Hematopoietic multipotent progenitor cell (in vitro differentiated cells): ENCODE measurements around the gene UNC45B. TPM values are rescaled to one million over a fixed set of nuclear protein-coding genes. Genes with fewer than 3 reads are reported as not detected.
"Not testable (repeated sequence)": the region's sequence is repeated elsewhere in the genome, so short reads cannot be mapped to it uniquely, and the experiment has no call there.

Experiments
- DNase-seq, 3 donors: peaks; one replicate each; pipeline ENCODE4 v3.0.0-alpha.2; 2011 to 2015; ENCODE audit warnings: low read depth in 2 of 3, low spot score in 2 of 3
- total RNA-seq: library from RNA; depleted of rRNA; stranded (reverse); fragments of >200 nt; gene quantifications from one replicate; pipeline ENCODE4 v1.2.3, GENCODE V29; 2012

The UNC45B gene
- total RNA-seq, result under 0.01 TPM

DNA sequence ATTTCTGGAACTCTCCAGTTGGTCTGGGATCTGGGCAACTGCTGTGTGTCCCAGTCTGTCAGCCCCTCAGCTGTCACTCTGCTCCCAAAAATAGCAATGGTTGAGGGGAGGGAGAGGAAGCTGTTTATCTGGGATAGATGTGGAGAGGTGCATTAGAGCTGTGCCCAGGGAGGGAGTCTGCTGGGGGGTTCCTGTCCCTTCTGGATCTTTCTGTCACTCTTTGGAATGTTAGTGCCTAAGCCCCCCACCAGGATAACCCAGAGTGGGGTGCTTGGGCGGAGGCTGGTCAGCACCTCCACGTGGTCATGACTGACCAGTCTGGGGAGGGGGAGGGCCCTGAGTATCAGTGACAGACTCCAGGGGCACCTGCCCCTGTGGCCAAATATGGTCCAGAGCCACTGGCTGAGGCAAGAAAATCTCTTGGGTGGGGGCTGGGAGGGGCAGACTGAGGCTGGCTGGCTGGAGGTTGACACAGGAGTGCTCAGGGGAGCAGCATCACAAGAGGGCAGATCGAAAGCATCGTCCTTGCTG, at the start of gene UNC45B:
TSS of gene UNC45B (plus strand) at position 443 of the 531 bp plus-strand sequence. CDS start 447 bp downstream, outside the sequence.
- no peak for DNase-seq

DNA sequence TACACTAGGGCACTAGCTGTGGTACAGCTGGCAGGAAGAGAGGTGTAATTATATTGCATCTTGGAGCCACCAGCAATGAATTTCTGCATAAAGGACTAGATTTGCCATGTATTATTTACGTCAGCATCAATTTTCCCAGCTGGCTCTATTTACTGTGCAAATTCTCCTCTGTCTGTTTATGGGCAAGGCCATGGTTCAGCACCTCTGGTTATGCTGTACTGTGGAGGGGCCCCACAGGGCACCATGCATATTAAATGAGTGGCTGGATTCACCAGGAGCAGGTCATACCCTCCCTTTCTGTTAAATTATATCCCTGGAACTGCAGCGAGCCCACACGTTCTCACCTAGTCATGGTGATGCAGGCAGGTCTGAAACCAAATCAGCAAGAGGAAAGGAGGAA, 47.7 kb upstream of the UNC45B start:
- no peak for DNase-seq

DNA sequence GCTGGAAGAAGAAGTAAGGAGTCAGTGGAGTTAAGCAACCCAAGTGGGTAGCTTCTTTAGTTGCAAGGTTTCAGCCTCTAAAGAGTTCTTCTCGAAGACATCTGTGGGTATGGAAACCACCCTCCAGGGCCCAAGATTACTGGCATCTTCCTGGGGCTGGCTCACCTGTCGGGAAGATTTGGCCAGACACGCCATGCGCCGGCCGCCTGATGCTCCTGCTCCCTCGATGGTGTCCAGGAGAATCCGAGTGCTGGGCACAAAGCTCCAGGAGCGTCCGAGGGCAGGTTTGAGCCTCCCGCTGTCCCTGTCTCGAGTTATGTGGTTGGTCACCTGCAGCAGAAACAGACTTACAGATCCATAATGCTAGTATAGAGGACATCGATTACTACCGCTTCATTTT, 46.6 kb upstream of the UNC45B start:
- no peak for DNase-seq

GRCh38 chr17:35101725-35102124, 45.9 kb upstream of the UNC45B start:
- no peak for DNase-seq

DNA sequence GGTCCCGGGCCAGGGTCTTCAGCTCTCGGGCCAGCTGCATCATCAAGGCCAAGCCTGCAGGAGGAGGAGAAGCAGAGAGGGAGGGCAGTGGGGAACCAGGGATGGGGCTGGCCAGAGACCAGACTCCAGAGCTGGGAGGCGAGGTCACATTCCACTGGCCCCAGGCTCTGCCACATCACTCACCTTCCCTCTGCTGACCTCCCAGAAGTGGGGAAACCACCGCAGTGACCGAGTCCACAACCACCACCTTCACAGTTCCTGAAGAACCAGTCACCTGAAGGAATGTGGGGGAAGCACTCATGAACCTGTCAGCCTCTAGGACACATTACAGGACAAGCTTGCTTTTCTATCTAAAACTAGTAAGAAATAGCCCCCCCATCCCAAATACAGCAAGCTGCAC, 44.3 kb upstream of the UNC45B start:
- DNase-seq, result no peak

DNA sequence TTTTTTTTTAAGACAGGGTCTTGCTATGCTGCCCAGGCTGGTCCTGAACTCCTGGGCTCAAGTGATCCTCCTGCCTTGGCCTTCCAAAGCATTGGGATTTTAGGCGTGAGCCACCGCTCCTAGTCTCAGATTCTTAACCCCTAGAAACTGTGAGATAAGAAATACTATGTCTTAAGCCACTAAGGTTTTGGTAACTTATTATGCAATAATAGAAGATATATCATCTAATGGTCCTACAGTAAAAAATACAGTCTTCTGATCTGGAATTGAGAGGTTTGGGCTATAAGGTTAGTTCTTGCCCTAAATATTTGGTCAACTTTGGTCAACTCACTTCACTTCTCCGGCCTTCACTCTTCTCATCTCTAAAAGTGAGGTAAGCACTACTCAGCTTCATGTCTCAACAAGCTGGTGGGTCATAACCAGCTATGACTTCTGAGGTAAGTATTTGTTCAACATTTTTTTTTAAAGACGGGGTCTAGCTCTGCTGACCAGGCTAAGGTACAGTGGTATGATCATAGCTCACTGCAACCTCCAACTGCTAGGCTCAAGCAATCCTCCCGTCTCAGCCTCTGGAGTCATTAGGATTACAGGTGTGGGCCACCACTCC, 42.7 kb upstream of the UNC45B start:
- DNase-seq, result no peak

DNA sequence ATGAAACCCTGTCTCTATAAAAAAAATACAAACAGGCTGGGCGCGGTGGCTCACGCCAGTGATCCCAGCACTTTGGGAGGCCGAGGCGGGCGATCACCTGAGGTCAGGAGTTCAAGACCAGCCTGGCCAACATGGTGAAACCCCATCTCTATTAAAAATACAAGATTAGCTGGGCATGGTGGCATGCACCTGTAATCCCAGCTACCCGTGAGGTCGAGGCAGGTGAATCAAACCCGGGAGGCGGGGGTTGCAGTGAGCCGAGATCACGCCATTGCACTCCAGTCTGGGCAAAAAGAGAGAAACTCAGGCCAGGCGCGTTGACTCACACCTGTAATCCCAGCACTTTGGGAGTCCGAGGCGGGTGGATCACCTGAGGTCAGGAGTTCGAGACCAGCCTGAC, 36.8 kb upstream of the UNC45B start:
- not testable (repeated sequence) for DNase-seq

GRCh38 chr17:35116845-35117244, 30.8 kb upstream of the UNC45B start:
- DNase-seq, result no peak

DNA sequence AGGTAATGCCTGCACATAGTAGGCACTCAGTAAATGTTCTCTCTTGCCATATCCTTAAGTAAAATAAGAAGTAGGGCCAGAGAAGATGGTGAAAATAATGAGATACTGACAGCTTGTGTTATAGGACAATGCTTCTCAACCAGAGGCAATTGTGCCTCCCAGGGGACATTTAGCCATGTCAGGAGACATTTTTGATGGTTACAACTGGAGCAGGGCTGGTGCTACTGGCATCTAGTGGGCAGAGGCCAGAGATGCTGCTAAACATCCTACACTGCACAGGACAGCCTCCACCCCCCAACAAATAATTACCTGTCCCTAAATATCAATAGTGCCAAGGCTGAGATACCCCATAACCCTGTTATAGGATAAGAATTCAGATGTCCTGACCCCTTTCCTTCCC, 29.6 kb upstream of the UNC45B start:
- DNase-seq, result peak in 2 of 3 donors; percentile 33 to 37

DNA sequence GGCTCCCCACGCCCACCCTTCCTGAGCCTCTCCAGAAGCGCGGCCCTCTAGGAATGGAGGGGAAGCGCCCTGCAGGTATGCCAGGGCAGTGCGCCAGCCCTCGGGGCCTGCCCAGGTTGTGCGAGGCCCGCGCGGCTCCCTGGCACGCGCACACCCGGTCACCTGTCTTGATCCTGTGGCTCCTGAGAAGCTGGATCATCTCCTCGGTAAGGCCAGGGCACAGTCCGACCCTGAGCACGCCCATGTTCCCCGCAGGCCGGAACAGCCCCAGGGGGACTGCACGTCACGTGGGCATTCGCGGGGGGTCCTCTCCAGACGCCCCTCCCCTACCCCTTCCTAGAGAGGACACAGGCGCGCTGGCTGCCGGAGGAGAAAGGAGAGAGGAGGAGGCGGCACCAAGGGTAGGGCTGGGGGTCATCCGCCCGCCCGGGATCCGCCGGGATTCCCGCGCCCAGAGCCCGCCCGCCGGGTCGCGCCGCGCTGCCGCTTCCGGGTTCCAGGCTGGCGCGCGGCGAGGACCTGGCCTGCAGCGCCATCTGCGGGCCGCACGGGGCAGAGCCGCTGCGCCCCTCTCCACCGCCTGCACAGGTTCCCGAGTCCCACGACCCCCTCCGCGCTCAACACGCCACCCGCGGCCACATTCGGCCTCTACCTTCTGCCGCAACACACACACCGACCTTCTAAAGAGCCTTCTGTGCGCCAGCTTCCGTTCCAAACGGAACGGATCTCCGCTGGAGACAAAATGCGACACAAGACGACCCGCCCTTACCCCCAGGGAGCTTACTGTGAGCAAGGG, 28.0 kb upstream of the UNC45B start, which contains the start of gene RAD51D:
TSS of gene RAD51D (minus strand) at position 491 of the 796 bp plus-strand sequence. CDS start at position 244, 247 bp downstream.
- DNase-seq, result peak; percentile 81 to 93 (median 90)

- no peak for DNase-seq
These were observed 26.3 kb upstream of the UNC45B start, which contains the start of gene FNDC8 for GRCh38 chr17:35121315-35121714. TSS of gene FNDC8 (plus strand) at chr17:35121615. CDS start at chr17:35121694, 79 bp downstream.

DNA sequence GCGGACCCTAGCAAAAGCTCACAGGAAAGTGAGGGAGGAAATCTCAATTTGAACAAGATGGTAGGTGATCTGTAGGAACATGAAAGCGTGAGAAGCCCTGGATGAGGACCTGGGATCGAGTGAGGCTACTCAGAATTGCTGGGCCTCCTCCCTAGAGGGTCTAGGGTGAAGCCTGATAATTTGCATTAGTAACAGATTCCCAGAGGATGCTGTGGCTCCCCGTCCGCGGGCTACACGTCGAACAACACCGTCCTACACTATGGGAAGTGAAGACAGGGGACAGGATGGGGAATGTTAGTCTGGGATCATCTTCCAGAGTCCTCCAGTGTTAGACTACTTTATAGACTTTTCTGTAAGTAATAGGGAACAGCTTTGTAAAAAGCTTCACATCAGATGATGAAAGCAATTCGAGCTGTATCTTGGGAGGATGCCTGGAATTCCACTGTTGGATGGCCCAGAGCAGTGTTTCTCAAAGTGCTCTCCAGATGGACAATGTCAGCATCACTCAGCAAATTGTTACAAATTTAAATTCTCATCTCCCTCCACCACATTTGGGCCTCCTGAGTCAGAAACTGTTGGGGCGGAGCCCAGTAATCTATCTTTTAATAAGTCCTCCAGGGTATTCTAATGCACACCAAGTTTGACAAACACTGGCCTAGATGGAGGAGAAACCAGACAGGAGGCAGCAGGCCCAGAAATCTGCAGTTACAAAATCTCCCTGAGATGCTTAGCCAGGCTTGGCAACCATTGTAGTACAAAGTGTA, 19.7 kb upstream of the UNC45B start:
- DNase-seq, result no peak

DNA sequence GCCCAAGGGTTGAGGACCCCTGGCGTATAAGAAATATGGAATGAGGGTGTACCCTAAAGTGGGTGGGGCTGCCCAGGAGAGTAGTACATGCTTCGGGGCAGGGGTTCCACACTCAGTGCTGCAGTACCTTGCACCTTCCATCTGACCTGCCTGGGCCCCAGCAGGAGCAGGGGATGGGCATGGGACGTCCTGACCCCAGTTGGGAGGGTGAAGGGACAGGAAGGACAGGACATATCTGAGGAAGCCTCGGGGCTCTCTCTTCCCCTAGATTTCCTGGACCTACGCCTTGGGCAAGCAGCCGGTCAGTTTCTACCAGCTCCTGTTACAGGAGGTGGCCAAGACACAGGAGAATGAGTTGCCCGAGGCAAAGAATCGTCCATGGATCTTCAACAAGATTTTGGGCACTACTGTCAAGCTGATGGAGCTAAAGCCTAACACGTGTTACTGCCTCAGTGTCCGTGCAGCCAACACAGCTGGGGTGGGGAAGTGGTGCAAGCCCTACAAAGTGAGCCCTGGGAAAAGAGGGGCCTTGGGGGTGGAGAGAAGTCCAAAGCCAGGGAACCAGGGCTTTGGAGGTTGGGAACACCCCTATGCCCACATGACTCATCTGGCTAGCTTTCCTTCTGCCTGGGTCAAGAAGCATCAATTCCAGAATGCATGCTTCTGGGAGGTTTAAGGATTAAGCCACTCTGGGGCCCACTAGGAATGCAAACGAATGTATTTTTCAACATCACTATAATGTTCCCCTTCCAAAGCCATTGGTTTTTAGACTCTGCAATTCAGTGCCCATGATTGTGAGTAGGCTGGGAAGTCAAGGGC, 18.3 kb upstream of the UNC45B start:
- no peak for DNase-seq

DNA sequence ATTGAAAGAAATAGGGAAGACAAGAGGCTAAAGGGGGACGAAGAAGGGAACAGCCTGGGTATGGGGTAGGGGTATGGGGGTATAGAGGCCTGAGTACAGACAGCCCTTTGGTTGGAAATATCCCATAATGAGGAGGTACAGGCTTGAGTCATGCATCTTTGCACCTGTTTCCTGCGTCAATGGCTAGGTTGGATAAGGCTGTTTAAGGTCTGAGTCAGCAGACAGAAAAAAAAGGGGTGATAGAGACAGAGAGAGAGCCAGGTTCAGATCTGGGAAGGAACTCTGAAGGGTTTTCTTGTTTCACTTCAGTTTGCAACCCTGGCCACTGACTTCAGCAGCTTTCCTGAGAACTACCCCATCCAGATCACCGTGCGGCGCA, 17.7 kb upstream of the UNC45B start:
- DNase-seq, result peak in 2 of 3 donors; percentile 60 to 83

GRCh38 chr17:35130392-35130791, 17.2 kb upstream of the UNC45B start:
- no peak for DNase-seq

GRCh38 chr17:35132099-35132498, 15.5 kb upstream of the UNC45B start:
- DNase-seq, result no peak

DNA sequence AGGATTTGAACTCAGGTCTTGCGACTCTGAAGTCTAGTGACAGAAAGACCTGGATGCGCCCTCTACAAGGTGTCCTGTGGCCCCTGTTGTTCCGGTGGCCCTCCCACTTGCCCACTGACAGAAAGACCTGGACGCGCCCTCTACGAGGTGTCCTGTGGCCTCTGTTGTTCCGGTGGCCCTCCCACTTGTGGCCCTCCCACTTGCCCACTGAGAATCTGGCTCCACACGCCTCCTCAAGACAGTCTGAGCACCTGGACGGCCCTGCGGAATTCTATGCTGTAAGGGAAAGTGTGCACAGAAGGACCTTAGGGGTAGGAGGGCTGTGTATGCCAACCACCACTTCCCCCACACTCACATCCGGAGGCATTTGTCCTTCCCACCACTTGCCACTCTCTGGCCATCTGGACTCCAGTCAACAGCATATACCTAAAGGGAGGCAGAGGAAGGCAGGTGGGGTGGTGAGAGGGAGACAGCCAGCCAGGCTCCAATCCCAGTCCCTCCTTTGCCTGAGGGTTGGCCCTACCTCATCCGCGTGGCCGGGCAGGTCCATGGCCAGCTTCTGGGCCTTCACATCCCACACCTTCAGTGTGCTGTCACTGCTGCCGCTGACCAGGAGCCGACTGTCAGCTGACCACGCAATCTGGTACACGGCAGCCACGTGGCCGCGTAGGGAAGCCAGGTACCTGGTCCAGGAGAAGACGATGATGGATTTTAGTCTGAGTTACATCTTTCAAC, 14.6 kb upstream of the UNC45B start:
- no peak for DNase-seq

GRCh38 chr17:35135322-35135721, 12.3 kb upstream of the UNC45B start:
- no peak for DNase-seq

- no peak for DNase-seq
These were observed 9.4 kb upstream of the UNC45B start for GRCh38 chr17:35138218-35138617.
